CD14-positive monocyte (primary cell): ENCODE data around the gene PDE12. TPM values are rescaled to one million over a fixed set of nuclear protein-coding genes. Genes with fewer than 3 reads are reported as not detected.

Experiments used
- DNase-seq, 3 donors: peaks; one replicate each; pipeline ENCODE4 v3.0.0-alpha.2; 2011 to 2022
- H2AFZ ChIP-seq: 2 replicates; pipeline ENCODE4 v1.6.0; 2012; ENCODE audit warnings: mild to moderate bottlenecking, low read depth, low read length, inconsistent platforms; ENCODE audit not compliant: insufficient read depth, poor library complexity, severe bottlenecking
- H3K27ac ChIP-seq, 2 donors: 1 replicate in 1 of 2; 2 replicates in 1 of 2; pipeline ENCODE4 v1.5.1; 2012 to 2013; ENCODE audit warnings: low read length in 2 of 2, control low read depth in 1 of 2, inconsistent platforms in 1 of 2, low read depth in 1 of 2, mild to moderate bottlenecking in 1 of 2
- H3K27me3 ChIP-seq, 2 donors: one replicate each; pipeline versions ENCODE4 v1.6.0 to v1.6.1; 2011 to 2013; ENCODE audit warnings: low read length in 2 of 2; ENCODE audit not compliant: control insufficient read depth in 2 of 2, insufficient read depth in 2 of 2
- H3K36me3 ChIP-seq, 2 donors: replicated peaks in 1 of 2; 1 replicate in 1 of 2; 2 replicates in 1 of 2; pipeline versions ENCODE4 v1.5.1 to v1.6.1; 2012 to 2013; ENCODE audit warnings: low read length in 2 of 2, control low read depth in 1 of 2, inconsistent platforms in 1 of 2, mild to moderate bottlenecking in 1 of 2; ENCODE audit not compliant: insufficient read depth in 2 of 2, control insufficient read depth in 1 of 2
- H3K4me1 ChIP-seq, 2 donors: 1 replicate in 1 of 2; 2 replicates in 1 of 2; pipeline versions ENCODE4 v1.5.1 to v1.6.1; 2012 to 2013; ENCODE audit warnings: low read length in 2 of 2, control low read depth in 1 of 2, inconsistent platforms in 1 of 2, mild to moderate bottlenecking in 1 of 2, moderate library complexity in 1 of 2; ENCODE audit not compliant: insufficient read depth in 2 of 2, control insufficient read depth in 1 of 2
- H3K4me2 ChIP-seq: replicated peaks from 2 replicates; pipeline ENCODE3; 2012; ENCODE audit warnings: low read length, moderate library complexity, mild to moderate bottlenecking; ENCODE audit not compliant: poor library complexity, severe bottlenecking; ENCODE audit errors: extremely low read depth
- H3K4me3 ChIP-seq, 3 experiments: fragments of 200-600 bp in 1 of 3; sonication (generic) in 1 of 3; replicated peaks in 1 of 3; 1 replicate in 2 of 3; 2 replicates in 1 of 3; pipeline ENCODE4 v1.5.1; 2011 to 2013; ENCODE audit warnings: low read length in 3 of 3, mild to moderate bottlenecking in 3 of 3, control low read depth in 2 of 3, low read depth in 2 of 3, inconsistent platforms in 1 of 3, moderate library complexity in 1 of 3
- H3K79me2 ChIP-seq: 2 replicates; pipeline ENCODE4 v1.6.0; 2012; ENCODE audit warnings: mild to moderate bottlenecking, control low read depth, inconsistent platforms, low read length, moderate library complexity; ENCODE audit not compliant: insufficient read depth
- H3K9ac ChIP-seq: 2 replicates; pipeline ENCODE4 v1.6.0; 2017; ENCODE audit warnings: low read length, mild to moderate bottlenecking; ENCODE audit not compliant: insufficient read depth, poor library complexity, severe bottlenecking
- H3K9me3 ChIP-seq, 2 donors: replicated peaks in 1 of 2; 1 replicate in 1 of 2; 2 replicates in 1 of 2; pipeline versions ENCODE4 v1.5.1 to v1.6.1; 2012 to 2013; ENCODE audit warnings: low read length in 2 of 2, control low read depth in 1 of 2; ENCODE audit not compliant: control insufficient read depth in 1 of 2, insufficient read depth in 1 of 2
- H4K20me1 ChIP-seq: 2 replicates; pipeline ENCODE4 v1.6.0; 2012; ENCODE audit warnings: mild to moderate bottlenecking, low read length, control low read depth, moderate library complexity; ENCODE audit not compliant: insufficient read depth
- H3K27ac Mint-ChIP-seq, 7 donors: one replicate each; pipeline ENCODE4 v1.8.0; 2020; ENCODE audit warnings: mild to moderate bottlenecking in 7 of 7, mixed read lengths in 7 of 7, moderate library complexity in 6 of 7, inconsistent platforms in 2 of 7
- H3K27me3 Mint-ChIP-seq, 3 donors: one replicate each; pipeline ENCODE4 v1.8.0; 2021 to 2022; ENCODE audit warnings: low read depth in 3 of 3, mild to moderate bottlenecking in 3 of 3, mixed read lengths in 3 of 3, moderate library complexity in 3 of 3, inconsistent platforms in 1 of 3
- H3K36me3 Mint-ChIP-seq, 2 donors: one replicate each; pipeline ENCODE4 v1.8.0; 2020; ENCODE audit warnings: mixed read lengths in 2 of 2, inconsistent platforms in 1 of 2, mild to moderate bottlenecking in 1 of 2
- H3K4me1 Mint-ChIP-seq: one replicate; pipeline ENCODE4 v1.8.0; 2020; ENCODE audit warnings: mild to moderate bottlenecking, mixed read lengths
- H3K4me3 Mint-ChIP-seq, 2 donors: one replicate each; pipeline ENCODE4 v1.8.0; 2020; ENCODE audit warnings: mild to moderate bottlenecking in 2 of 2, mixed read lengths in 2 of 2, moderate library complexity in 1 of 2
- H3K9me3 Mint-ChIP-seq, 7 donors: one replicate each; pipeline ENCODE4 v1.8.0; 2020 to 2022; ENCODE audit warnings: mixed read lengths in 7 of 7, mild to moderate bottlenecking in 6 of 7, moderate library complexity in 6 of 7, inconsistent platforms in 2 of 7
- WGBS: methylation state at CpG from one replicate; pipeline ENCODE4 v1.1.5; 2013; ENCODE audit warnings: missing lambda C conversion rate; ENCODE audit not compliant: insufficient coverage; 5-methylcytosine and 5-hydroxymethylcytosine counted together
- intact Hi-C, 2 donors: fragments of 100-400 bp; cut with micrococcal nuclease; formaldehyde crosslinking; loops; one replicate each; pipeline versions ENCODE4 v1.15.0 to v1.15.1; 2023
- polyA plus RNA-seq, 3 donors: library from polyadenylated mRNA; depleted of rRNA in 1 of 3; unstranded in 2 of 3; stranded (reverse) in 1 of 3; fragments of 300-500 nt in 2 of 3; fragments of >200 nt in 1 of 3; fragmentation: Illumina TruSeq in 2 of 3; gene quantifications; 1 replicate in 2 of 3; 2 replicates in 1 of 3; pipeline ENCODE4 v1.2.3, GENCODE V29; 2012 to 2021
- TF ChIP-seq, protein P1 (sequence below): fragments of 200-600 bp; IDR thresholded peaks from one replicate; pipeline ENCODE4 v1.8.0; 2022; ENCODE audit warnings: antibody characterized with exemption, mild to moderate bottlenecking

Gene PDE12
- polyA plus RNA-seq, 3 donors = 5.1 to 11.3 (median 11.0) TPM

- no peak overlapping the region for H2AFZ ChIP-seq
- peaks cover 99% of the 10 kb centered on the region for H3K79me2 ChIP-seq
- TF ChIP-seq, protein P1, sequence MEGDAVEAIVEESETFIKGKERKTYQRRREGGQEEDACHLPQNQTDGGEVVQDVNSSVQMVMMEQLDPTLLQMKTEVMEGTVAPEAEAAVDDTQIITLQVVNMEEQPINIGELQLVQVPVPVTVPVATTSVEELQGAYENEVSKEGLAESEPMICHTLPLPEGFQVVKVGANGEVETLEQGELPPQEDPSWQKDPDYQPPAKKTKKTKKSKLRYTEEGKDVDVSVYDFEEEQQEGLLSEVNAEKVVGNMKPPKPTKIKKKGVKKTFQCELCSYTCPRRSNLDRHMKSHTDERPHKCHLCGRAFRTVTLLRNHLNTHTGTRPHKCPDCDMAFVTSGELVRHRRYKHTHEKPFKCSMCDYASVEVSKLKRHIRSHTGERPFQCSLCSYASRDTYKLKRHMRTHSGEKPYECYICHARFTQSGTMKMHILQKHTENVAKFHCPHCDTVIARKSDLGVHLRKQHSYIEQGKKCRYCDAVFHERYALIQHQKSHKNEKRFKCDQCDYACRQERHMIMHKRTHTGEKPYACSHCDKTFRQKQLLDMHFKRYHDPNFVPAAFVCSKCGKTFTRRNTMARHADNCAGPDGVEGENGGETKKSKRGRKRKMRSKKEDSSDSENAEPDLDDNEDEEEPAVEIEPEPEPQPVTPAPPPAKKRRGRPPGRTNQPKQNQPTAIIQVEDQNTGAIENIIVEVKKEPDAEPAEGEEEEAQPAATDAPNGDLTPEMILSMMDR = no peak
- H3K4me1 Mint-ChIP-seq = peaks cover 10% of the 10 kb centered on the region
- peaks cover 4 to 9% of the 10 kb centered on the region in 2 donors for H3K4me1 ChIP-seq
- H3K9me3 ChIP-seq = no peaks in the 10 kb centered on the region
- no peak overlapping the region for H3K9ac ChIP-seq
- H4K20me1 ChIP-seq = peaks cover 98% of the 10 kb centered on the region
- H3K4me3 ChIP-seq = no peak overlapping the region
- no CpG with 5 or more reads among the region's 2 CpGs for WGBS
- DNase-seq = no peak
- H3K9me3 Mint-ChIP-seq = no peaks in the 10 kb centered on the region
- peaks cover 0 to 2% (median 0%) of the 10 kb centered on the region in 3 donors for H3K27me3 Mint-ChIP-seq
- H3K4me3 Mint-ChIP-seq = no peak overlapping the region
- H3K4me2 ChIP-seq = no peak overlapping the region
- H3K36me3 ChIP-seq = peaks cover 13 to 48% of the 10 kb centered on the region in 2 donors
- peaks cover 25 to 57% of the 10 kb centered on the region in 2 donors for H3K36me3 Mint-ChIP-seq
- H3K27ac Mint-ChIP-seq = peak overlapping the region in 4 of 7 donors; percentile 25 to 46 (median 41)
- peak overlapping the region in 1 of 2 donors; percentile 32 for H3K27ac ChIP-seq
- H3K27me3 ChIP-seq = no peaks in the 10 kb centered on the region
- intact Hi-C loops = no loop called here
Observed at GRCh38 chr3:57587905-57588304, 31.8 kb downstream of the PDE12 start.

GRCh38 chr3:57592306-57592705 lies 36.2 kb downstream of the PDE12 start:
- Mint-ChIP-seq H3K27ac (peak overlapping the region in 1 of 7 donors; percentile 21), H3K36me3 (peaks cover 22 to 53% of the 10 kb centered on the region in 2 donors), H3K27me3 (no peaks in the 10 kb centered on the region), H3K4me1 (peaks cover 30% of the 10 kb centered on the region), H3K9me3 (peaks cover 0 to 2% (median 0%) of the 10 kb centered on the region in 7 donors), H3K4me3 (no peak overlapping the region)
- Histone ChIP-seq H3K27me3 (no peaks in the 10 kb centered on the region), H3K27ac (no peak overlapping the region), H3K9ac (no peak overlapping the region), H3K79me2 (peaks cover 97% of the 10 kb centered on the region), H2AFZ (no peak overlapping the region), H4K20me1 (peaks cover 94% of the 10 kb centered on the region), H3K4me2 (no peak overlapping the region), H3K4me1 (peaks cover 14 to 21% of the 10 kb centered on the region in 2 donors), H3K36me3 (peaks cover 0 to 17% of the 10 kb centered on the region in 2 donors), H3K4me3 (no peak overlapping the region), H3K9me3 (no peaks in the 10 kb centered on the region)
- TF ChIP-seq, protein P1 = no peak
- intact Hi-C loops = loop anchor here in 1 of 2 donors (10.0 kb wide), 2 partner anchors 62 to 102 kb away; partner anchors contain the start of gene DENND6A
- WGBS = 100% methylated on average over 3 of the region's 6 CpGs
- no peak for DNase-seq
